HG03342 (cell line): ENCODE data around the gene PEAK1.

Experiments
- ATAC-seq: cut with Tn5 transposase; IDR thresholded peaks from one replicate; pipeline ENCODE4 v1.9.1; 2021; ENCODE audit warnings: mild to moderate bottlenecking, moderate library complexity; ENCODE audit not compliant: unreplicated experiment

The PEAK1 gene

GRCh38 chr15:77361456-77361855 is 58.4 kb downstream of the PEAK1 start:
- ATAC-seq: no peak

GRCh38 chr15:77358545-77359240 is 61.2 kb downstream of the PEAK1 start:
- ATAC-seq: no peak

DNA sequence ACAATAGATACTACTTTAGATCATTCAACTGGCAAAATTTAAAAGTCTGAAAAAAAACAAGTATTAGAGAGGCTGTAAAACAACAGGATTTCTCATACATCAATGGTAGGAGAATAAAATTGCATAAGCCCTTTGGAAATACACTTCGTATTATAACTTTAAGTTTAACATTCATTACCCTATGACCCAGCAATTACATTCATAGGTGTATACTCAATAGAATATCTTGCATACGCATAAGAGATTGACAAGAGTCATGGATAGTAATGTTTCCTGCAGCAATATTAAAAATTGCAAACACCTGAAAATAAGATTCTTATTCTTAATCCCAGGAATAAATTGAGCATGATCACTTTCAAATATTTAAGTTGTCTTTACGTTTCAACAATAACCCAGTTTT is 63.6 kb downstream of the PEAK1 start:
- no peak for ATAC-seq

- no peak for ATAC-seq
Measured at GRCh38 chr15:77355321-77355720, 64.6 kb downstream of the PEAK1 start.

DNA sequence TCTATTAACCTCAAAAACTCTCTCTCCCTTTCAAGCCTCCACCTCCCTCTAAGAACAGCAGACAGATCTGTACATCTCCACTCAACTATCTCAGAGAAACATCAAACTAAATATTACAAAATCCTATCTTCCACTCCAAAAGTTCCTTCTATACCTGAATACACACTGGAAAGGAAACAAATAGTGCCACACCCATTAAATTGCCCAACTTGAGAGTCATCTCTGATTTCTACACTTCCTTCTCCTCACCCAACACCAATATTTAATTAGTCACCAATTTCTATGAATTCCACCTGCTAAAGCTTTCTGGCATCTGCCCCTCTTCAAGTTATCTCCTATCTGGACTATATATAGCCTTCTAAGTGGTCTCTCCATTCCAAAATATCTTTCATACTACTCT is 65.8 kb downstream of the PEAK1 start:
- no peak for ATAC-seq

- no peak for ATAC-seq
Measured at GRCh38 chr15:77352887-77353286, 67.0 kb downstream of the PEAK1 start.

GRCh38 chr15:77350792-77351191 is 69.1 kb downstream of the PEAK1 start:
- ATAC-seq: no peak

GRCh38 chr15:77349666-77350065 is 70.2 kb downstream of the PEAK1 start:
- no peak for ATAC-seq

DNA sequence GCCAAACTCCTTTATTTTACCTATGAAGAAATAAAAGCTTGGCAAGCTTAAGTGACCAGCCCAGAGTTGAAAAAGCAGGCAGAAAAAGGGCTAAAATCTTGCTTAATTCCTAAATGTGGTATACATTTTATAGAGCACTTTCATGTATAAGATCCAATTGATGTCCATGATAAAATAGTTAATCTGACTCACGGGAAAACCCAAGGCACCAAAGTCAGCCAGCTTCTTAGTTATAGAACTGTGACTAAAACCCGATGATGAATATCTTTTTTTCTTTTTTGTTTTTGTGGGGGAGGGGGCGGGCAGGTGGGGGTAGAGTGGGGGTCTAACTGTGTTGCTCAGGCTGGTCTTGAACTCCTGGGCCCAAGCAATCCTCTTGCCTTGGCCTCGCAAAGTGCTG is 71.4 kb downstream of the PEAK1 start:
- ATAC-seq: no peak

- no peak for ATAC-seq
Measured at GRCh38 chr15:77347197-77347596, 72.7 kb downstream of the PEAK1 start.

DNA sequence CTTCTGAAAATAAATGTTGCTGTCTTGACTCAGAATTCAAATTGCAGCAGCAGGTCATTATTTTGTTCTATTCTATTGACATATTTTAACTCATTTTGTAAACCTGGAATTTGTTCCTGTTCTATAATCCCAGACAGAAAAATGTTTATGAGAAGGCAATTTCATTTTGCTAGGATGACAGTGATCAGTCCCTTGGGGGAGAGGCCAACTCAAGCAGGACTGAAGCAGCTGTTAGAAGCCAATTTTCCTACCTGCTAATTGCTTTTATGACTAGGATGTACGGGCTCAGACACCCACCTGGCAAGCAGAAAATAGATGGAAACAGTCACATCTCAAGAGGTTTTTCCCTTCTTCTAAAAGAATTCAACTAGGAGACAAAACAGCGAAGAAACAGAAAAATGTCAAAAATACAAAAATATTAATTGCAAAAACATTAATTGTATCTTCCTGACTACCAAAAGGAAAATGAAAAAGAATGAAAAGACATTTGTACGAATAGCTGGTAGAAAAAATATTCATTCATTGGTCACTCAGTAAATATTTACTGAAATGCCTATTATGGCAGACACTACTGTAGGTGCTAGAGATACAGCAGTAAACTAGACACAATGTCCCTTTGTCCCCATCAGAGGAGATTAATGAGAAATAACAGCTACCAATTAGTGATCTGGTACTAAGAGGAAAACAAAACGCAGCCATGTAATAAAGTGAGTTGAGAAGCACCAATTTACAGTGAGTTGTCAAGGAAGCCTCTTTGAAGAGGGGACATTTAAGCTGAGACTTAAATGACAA is 73.5 kb downstream of the PEAK1 start:
- no peak for ATAC-seq

GRCh38 chr15:77342807-77343206 is 77.1 kb downstream of the PEAK1 start:
- ATAC-seq: no peak

DNA sequence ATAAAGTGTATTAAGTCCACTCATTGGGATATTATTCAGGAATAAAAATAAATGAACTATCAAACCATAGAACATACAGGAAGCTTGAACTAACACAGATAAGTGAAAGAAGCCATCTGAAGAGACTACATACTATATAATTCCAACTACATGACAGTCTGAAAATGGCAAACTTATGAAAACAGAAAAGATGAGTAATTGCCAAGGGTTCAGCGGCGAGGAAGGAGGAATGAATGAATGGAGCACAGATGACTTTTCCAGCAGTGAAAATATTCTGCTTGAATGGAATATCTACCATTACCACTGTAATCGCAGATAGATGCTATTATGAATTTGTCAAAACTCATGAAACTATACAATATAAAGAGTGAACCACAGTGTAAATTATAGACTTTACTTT is 79.7 kb downstream of the PEAK1 start:
- ATAC-seq: no peak

DNA sequence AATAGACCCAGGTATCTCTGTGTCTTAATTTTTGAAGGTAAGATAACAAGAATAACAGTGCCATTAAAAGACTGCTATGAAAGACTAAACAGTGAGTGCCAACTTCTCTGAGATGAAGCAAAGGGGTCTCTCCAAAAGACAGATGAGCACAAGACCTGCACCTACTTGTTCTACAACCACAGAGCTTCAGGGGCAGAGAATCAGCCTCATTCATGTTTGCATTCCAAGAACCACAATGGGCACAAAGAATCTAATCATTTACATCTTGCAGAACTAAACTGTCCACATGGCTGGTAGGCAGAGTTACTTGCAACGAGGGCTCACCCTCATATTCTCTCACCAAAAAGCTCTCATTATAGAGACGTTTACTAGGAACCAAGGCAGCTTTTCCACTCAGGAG is 83.9 kb downstream of the PEAK1 start:
- ATAC-seq: no peak

DNA sequence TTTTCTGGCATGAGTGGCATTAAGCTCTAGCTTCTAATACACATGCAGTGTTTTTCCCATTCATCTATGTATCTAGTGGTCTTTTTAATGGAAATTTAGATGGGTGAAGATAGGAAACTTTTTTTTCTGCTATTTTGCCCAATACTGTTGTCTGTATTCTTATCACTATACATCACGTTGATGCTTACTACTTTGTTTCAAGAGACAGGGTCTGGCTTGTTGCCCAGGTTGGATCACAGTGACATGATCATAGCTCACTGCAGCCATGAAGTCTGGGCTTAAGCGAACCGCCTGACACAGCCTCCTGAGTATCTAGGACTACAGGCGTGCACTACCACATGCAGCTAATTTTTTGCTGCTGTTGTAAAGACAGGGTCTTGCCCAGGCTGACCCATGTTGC is 84.6 kb downstream of the PEAK1 start:
- no peak for ATAC-seq

GRCh38 chr15:77333166-77333565 is 86.7 kb downstream of the PEAK1 start:
- ATAC-seq: no peak

- ATAC-seq: no peak
Measured at GRCh38 chr15:77329202-77329601, 90.7 kb downstream of the PEAK1 start.

DNA sequence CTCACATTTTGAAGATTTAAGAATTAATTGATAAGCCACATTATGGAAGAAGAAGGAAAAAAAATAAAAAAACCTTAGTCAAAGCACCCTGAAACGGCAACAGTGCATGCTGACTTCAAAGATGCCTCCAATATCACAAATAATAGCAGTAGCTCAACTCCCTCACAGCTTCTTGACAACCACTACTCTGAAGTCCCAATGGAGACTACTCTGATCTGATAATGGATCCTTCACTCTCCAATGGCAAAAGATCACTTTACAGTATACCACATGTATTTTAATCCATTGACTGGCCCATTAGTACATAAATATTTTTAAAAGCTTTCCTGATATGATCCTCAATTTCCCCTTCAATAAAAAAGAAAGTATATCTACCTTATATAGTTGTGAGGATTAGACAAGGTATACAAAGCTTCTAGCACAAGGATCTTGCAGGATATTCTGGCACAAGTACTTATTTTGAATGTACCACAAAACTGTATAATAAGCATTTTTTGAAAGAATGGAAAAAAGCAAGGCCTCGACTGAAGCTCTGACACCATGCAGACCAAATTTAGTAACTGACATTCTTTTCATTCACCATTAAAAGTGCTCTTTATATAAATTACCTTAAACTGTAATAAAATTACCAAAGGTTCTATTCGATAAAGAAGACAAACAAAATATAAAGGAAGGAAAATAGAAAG is 91.9 kb downstream of the PEAK1 start:
- ATAC-seq: no peak

DNA sequence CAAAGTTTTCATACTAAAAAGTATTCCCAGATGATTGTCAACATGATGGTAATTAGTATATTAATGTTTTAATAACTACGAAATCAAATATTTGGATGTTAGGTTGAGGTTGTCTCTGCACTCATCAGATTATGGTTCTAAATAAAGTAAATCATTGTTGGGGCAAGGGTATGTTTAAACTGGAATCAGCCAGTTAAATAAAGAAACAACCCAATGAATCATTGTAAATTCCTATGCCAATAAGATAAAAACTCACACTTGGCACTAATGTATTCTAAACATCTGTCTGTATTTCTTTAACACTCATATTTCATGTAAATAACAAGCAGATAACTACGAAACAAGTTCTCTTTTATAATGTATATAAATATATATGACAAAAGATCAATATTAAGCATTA is 92.7 kb downstream of the PEAK1 start:
- ATAC-seq: no peak

DNA sequence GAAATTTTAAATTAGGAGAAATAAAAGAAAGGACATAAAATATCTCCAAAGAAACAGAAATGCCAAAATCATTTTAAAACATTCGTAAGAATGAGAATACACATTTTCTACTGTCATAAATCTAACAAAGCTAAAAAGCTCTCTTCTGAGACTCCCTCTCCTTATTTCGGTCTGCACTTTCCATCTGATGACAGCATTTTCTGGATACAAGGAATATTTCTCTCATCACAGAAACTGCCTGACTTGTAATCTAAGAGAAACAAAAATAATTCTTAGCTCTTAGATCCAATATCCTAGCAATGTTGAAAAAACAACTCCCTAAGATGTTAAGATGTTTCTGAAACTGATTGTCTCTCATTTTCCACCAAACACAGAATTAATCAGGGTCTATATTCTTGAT is 93.5 kb downstream of the PEAK1 start:
- no peak for ATAC-seq

- no peak for ATAC-seq
Measured at GRCh38 chr15:77312523-77312922, 107.4 kb downstream of the PEAK1 start.
